Left hindlimb (tissue), 1 donor: Measurements from ENCODE around the gene CGRRF1.

Experiments
- DNase-seq: peaks from one replicate; pipeline ENCODE4 v3.0.0-alpha.2; 2018

CGRRF1 gene, protein sequence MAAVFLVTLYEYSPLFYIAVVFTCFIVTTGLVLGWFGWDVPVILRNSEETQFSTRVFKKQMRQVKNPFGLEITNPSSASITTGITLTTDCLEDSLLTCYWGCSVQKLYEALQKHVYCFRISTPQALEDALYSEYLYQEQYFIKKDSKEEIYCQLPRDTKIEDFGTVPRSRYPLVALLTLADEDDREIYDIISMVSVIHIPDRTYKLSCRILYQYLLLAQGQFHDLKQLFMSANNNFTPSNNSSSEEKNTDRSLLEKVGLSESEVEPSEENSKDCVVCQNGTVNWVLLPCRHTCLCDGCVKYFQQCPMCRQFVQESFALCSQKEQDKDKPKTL

DNA sequence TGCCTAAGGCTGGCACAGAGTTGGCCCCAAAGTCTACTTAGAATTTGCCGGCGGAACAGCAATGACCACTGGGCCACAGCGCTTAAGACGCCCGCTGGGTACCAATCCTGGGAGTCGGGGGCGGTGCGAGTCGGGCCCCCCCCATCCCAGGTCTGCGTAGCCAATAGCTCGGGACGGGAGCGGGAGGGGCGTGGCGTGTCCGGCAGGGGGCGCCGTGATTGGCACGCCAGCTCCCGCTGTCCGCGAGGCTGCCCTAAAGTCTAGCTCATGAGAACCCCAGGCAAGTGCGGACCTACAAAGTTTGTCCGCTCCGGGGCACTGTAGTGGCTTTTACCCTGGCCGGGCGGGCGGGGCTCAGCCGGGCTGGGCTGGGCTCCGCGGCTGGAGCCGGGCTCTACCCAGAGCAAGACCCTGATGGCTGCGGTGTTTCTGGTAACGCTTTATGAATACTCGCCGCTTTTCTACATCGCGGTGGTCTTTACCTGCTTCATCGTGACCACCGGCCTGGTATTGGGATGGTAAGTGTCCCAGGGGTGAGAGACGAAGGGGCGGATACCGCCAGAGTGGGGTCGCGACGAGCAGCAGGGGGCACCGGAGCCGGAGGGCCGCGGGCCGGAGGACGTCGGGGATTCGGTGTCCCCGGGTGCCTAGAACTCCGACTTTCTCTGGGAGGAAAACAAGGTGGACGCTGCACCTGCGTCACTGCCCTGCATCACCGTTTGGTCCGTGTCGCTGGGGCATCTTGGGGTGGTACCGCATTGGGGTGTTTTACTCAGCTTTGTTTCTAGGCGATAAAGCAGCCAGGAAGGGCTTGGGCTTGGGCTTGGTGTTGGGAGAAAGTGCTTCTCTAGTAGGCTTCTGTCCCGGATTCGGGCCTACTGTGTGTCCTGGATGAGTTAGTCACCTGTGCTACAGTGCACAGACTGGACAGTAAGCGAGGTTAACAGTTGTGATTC lies at the start of gene CGRRF1:
Gene CGRRF1, plus strand, starts transcription at position 361 of the 956 bp plus-strand sequence. Its CDS starts 54 bp downstream, at position 415.
- peak; percentile 98 for DNase-seq

DNA sequence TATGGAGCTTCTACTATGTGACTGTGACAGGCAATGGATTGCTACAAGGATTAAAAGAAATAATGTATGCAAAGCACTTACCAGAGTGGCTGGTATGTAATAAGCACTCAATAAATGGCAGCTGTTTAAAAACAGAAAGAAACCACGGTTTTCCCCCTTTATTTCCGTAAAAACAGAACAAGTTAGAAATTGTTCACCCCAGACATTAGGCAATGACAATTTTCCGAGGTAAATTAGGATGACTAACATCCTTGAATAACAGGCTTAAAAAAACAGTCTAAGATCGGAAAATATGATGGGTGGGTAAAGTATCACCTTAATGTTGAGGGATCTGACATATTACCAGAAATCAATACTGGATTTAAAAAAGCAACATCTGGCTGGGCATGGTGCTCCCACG lies 47.7 kb upstream of the CGRRF1 start:
- DNase-seq: no peak

DNA sequence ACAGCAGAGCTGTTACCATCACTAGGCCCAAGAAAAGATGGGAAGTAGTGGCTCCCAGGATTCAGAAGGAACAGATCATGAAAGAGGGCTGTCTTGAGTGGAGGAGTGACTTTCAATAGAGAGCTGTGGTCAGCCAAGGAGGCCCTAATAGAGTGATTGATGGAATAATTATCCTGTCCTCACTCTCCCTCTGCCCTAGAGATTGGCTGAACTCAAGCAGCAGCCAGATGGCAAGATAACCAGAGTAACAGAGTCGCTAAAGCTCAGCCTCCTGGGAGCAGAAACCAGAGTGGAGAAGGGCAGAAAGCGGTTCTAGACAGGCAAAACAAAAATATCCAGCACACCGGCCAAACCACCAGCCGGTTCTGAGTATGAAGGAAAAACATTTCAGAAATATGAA lies 44.1 kb upstream of the CGRRF1 start:
- no peak for DNase-seq

DNA sequence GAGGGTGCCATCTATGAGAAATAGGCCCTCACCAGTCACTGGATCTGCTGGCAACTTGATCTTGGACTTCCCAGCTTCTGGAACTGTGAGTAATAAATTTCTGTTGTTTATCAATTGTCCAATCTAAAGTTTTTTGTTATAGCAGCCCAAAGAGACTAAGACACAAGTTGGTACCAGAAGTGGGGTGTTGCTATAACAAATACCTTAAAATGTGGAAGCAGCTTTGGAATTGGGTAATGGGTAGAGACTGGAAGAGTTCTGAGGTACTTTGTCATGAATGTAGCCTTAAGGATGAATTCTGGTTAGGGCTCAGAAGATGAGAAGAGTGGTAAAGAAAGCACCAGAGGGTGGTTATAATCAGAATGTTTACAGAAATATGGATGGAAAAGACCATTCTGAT lies 42.4 kb upstream of the CGRRF1 start:
- DNase-seq: no peak

DNA sequence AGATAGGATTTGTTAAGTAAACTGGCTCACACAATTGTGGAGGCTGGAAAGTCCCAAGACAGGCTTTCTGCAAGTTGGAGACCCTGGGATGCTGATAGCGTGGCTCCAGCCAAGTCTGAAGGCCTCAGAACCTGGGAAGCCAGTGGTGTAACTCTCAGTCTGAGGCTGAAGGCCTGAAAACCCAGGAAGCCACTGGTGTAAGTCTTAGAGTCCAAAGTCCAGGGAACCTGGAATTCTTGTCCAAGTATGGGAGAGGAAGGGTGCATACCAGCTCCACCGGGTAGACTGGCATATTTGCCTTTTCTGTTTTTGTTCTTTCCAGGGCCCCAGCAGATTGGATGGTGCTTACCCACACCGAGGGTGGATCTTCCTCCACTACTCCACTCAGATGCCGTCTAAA lies 39.0 kb upstream of the CGRRF1 start:
- DNase-seq: no peak

DNA sequence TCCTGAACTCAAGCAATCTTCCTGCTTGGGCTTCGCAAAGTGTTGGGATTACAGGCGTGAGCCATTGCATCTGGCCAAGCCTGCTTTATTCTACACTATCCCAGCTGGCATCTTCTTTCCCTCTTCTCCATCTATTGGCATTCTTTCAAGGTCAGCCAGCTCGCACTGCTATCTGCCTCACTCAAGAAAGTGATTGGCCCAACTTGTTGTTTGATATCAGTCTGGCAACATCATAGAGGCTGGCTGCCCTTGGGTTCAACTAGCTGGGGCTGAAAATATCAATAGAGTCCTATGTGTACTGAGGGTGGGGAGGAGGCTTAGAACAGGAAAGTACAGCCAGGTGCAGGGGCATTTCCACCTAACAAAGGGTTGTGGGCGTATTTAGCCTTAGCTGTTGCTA lies 38.1 kb upstream of the CGRRF1 start:
- DNase-seq: no peak

DNA sequence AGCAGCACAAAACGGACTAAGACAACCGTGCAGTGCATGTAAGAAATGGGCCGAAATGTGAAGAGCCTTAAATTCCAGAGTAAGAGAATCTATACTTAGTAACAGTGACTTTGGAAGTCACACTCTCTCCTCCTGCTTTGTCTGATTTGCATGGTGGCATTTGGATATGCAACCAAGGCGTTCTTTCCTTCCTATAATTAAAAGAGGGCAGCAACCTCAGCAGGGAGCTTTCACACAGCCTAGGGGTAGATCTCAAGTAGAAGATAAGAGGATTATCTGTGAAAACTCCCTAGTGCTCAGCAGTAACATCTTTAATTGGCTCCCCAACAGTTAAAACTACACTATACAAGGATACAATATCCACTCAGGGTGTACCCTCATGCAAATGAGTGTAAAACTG lies 37.4 kb upstream of the CGRRF1 start:
- no peak for DNase-seq

DNA sequence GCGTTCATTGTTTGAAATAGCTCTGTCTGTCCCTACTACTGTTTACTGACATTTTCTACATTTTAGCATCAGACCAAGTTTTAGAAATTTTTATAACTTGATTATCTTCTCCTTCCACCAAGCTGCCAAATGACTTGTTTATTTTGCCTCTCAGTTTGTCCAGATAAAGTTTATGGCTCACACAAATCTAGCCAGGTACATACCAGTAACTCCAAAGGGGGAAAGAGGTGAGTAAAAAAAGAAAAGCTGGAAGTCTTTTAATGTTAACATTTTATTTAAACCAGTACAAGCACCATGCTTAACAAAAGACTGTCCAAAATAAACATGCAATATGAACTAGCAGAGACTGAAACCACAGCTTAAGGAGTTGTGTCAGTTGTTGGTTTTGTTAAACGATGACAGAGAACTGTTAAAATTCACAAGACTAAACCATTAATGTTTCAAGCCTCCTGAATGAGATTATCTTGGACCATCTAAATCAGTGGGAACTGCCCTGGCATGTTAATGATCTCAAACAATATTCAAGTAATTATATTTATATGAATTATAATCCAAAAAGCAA lies 35.4 kb upstream of the CGRRF1 start:
- no peak for DNase-seq

DNA sequence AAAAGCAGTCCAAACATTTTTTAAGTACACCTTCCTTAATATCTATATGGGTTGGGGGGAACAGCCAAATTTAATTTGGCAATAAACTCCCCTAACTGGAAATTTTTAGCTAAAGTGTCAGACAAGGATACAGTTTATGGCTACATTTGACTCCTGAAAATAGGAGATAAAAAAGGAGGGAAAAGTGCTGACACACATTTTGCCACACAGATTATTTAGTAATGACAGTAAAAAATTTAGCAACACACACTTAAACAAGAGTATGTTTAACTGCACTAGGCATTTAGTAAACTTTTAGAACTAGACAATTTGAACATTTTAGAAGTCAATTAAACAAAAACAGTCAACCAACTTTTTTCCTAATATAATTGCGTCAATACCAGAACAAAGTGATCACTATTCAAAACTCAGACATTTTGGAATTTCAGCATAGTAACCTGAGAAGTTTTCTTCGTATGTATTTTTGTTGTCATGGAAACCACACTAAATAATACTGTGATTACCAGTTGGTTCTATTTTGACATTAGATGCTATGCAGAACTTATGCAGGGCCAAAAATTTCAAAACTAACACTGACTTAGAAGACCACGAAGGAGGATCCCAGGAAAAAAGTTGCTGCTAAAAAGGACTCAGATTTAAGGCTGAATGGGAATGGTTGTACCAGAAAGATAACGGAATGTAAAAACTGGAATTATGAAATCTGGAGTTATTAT lies 34.4 kb upstream of the CGRRF1 start:
- no peak for DNase-seq

DNA sequence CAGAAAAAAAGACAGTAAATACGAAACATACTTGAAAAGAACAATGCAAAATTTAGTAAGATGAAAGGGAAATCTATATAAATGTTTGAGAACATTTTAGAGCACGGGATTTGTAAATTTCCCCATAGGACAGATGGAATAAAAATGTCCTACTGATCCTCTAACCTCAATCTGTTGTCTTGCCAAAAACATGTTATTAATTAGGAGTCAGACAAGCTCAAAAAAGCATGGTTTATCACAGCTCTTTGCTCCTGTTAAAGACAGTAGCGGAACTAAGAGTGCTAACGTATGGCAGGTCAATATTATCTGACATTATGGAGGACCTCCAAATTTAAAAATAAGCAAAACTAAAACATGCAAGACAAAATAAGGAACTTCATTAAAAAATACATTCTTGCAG lies 33.8 kb upstream of the CGRRF1 start:
- DNase-seq: no peak

DNA sequence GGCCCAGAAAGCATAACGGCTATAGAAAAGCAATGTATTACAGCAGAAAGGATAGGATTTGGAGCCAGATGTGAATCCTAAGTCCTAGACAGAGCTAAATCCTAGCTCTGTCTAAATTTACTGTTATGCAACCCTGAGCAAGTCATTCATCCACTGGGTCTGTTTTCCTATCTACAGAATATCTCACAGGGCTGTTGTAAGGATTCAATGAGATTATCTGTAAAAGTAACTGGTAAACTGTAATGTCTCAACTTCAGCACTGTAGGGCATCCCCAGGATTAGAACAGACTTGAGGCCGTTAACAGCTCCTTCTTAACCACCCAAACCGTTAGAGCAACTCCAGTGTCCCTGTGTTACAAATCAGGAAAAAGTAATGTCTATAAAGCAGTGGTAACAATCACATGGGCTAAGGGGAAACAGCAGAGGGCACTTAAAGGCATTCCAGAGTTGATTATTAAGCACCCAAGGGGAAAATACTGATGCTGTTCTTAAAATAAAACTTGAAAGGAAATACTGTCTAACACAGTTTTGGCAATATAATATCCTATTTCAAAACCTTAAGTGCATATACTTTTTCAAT lies 31.0 kb upstream of the CGRRF1 start:
- no peak for DNase-seq

DNA sequence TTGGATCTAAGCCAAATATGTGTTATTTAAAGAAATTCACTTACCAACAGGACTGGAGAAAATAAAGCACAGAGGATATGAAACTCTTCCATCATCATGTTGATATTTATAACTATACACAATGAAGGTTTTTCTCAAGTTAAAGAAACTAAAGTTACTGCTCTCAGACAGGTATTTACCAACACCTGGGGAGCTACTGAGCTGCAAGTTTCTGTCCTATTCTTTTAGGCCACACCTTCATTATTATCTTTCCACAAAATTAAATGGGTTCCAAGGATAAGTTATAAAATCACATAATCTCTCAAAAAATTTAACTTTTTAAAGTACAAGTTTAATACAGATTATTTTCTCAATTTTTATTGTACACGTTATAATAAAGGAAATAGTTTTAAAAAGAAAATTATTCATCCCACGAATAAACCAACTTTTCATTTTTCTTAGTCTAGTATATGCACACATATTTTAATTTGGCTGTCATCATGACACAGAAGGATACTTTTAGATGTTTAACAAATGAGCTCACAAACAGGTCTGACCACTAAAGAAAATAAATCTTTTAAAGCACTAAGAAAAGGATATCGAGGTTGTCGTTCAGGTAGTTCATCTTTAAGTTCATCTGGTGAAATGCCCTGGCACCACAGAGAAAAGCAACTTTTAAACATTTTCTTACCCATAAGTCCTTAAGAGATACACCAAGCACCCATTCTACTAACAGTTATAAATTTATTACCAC lies 28.7 kb upstream of the CGRRF1 start:
- no peak for DNase-seq

DNA sequence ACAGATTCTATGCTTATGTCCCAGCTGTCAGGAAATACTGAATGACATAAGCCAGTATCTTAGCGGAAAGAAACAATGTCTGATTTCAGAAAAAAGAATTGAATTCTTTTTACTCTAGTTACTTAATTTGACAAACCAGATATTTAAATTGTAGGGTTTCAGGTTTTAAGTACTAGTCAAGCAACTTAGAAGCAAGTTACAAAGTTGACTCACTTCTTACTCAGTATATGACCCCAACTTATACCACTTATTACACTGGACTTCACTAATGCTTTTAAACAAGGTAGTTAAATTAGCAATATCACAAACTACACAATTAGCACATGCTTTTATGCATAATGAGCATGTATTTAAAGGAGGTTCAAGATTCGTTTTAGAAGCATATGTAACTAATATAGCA lies 28.0 kb upstream of the CGRRF1 start:
- DNase-seq: no peak

DNA sequence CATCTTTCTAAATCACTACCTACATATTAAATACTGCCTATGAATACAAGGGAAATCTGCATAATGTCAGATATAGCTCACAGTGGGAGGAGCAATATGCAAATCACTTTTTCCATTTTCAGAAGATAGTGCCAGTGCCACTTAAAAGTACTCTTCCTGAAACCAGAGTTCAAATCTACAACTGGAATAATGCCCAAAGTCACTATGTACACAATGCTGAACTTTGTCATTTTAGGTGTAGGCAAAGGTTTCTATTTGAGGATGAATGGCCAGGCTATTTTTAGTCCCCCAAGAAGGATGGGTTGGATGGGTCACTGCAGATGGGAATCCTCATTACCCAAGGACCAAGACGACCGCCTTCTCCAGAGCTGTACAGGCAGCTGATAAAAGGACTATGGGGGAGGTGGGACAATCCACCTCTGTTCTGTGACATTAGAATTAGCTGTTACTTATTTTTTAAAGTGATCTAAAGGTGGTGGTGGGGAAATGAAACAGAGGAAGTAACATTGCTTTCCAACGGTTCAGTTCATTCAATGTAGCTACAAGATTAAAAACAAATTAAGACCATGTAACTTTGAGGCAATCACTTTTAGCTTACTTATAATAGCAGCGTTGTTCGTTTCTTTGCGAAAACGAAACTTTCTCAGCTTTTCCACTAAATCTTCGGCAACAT lies 26.5 kb upstream of the CGRRF1 start:
- no peak for DNase-seq

DNA sequence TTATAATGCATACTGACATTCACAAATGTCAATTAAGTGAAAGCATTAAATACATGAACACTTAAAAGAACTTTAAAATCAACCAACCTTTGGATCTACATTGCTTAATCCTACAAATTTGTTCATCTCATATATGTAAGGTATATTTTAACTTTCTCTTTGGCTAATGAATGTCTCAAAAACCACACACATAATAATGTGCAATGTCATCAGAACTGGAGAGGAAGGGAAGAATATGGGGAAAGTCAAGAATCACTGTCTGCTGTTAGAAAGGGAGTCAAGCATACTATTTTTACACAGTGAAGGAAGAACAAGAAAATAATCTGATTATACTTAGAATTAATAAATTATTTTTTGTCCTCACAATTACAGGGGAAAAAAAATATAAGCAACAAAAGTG lies 25.9 kb upstream of the CGRRF1 start:
- no peak for DNase-seq

DNA sequence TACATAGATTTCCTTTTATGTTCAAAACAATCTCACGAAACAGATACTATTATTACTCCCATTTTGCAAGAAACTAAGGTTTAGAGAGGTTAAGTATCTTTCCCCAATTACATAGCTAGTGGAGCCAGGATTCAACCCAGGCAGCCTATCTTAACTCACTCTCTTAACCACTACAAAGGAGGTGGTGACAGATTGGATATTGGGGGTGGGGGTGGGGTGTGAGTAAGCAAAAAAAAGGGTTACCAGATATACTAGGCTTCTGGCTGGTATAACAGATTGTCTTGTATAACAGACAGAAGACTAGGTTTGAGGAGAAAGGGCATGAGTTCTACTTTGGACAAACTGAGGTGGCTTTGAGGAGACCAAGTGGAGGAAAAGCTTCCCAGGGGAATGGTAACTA lies 23.0 kb upstream of the CGRRF1 start:
- no peak for DNase-seq

DNA sequence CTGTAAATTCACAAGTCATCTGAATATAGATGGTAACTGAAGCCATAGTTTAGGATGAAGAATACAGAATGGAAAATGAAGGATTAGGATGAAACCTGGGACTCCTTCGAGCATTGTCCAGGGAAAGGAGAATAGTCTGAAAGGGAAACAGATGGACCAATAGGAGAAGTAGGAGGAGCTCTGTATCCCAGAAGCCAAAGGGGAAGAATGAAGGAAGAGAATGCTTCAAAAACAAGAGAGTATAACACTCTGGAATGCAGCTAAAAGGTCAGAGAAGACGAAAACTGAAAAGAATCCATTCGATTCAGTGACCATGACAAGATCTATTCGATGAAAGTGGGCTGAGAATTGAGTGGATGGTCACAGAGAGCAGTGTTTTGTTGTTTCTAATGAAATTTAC lies 21.9 kb upstream of the CGRRF1 start:
- DNase-seq: no peak

DNA sequence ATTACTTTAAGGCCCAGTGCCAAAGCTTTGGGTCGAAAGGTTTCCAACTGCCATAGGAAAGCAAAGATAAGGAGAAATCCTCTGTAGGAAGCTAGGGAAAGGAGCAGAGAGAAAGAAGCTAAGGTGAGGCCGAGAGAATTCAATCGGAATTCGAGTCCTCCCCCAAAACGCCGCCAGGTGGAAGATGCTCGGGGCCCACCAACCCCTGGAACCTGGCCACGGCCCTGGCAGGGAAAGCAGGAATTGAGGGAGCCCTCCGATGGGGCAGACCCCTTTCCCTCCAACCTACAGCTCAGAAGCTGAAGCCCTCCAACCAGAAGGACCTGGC lies 21.4 kb upstream of the CGRRF1 start:
- no peak for DNase-seq

DNA sequence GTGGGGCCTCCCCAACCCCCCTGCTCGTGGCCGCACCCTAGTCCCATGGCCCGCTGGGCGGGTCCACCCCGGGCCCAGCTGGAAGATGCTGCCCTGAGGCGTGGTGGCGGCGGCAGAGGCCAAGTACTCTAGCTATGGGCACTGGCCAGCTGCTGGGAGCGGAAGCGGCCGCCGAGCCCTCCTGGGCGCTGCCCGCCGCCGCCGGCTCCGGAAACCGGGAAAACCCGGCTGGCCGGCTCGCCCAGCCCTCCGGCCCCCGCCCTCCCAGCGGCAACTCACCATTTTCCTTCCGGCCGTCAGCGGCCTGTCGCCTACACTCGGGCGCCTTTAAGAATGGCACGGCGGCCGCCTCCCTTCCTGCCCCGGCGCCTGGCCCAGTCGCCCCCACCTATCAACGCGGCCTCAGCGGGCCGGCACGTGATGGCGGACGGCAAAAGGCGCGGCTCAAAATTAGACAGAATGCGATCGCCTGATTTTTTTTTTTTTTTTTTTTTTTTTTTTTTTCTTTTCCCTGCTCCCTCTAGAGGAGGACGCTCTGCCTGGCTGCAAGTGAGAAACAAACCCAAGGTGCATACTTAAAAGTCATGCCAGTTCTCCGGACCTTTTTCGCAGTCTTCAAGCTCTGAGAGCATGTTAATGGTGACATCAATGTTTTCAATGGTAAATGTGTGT lies 20.9 kb upstream of the CGRRF1 start, which contains the start of gene GMFB:
Gene GMFB, minus strand, starts transcription at position 335 of the 672 bp plus-strand sequence. Its CDS starts 53 bp downstream, at position 282.
- peak; percentile 94 for DNase-seq

DNA sequence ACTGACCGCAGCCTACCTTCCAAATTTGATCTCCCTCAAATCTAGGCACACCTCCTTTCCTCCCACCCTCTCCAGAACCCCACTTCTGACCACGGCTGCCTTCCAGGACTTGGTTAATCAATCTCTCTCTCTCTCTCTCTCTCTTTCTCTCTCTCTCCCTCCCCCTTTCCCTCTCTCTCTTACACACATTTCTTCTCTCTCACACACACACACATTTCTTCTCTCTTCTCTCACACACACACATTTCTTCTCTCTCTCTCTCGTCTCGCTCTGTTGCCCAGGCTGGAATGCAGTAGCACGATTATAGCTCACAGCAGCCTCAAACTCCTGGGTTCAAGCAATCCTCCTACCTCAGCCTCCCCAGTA lies 20.4 kb upstream of the CGRRF1 start:
- DNase-seq: no peak
